Activated naive CD8-positive, alpha-beta T cell (primary cell): ENCODE results near the gene PHIP.
A peak's percentile ranks its signal among the peaks of the same experiment; 100 is the strongest.
"Not testable (repeated sequence)": the region's sequence is repeated elsewhere in the genome, so short reads cannot be mapped to it uniquely, and the experiment has no call there.

Experiments
- H3K27ac Mint-ChIP-seq: one replicate; pipeline ENCODE4 v1.8.0; 2021; ENCODE audit warnings: mixed read lengths
- H3K27me3 Mint-ChIP-seq: one replicate; pipeline ENCODE4 v1.8.0; 2021; ENCODE audit warnings: mixed read lengths
- H3K36me3 Mint-ChIP-seq: one replicate; pipeline ENCODE4 v1.8.0; 2021; ENCODE audit warnings: mixed read lengths
- H3K4me1 Mint-ChIP-seq: one replicate; pipeline ENCODE4 v1.8.0; 2021; ENCODE audit warnings: low read depth, mixed read lengths
- H3K4me3 Mint-ChIP-seq: one replicate; pipeline ENCODE4 v1.8.0; 2021; ENCODE audit warnings: mild to moderate bottlenecking, mixed read lengths
- H3K9me3 Mint-ChIP-seq: one replicate; pipeline ENCODE4 v1.8.0; 2021; ENCODE audit warnings: low read depth, mixed read lengths

PHIP gene

DNA sequence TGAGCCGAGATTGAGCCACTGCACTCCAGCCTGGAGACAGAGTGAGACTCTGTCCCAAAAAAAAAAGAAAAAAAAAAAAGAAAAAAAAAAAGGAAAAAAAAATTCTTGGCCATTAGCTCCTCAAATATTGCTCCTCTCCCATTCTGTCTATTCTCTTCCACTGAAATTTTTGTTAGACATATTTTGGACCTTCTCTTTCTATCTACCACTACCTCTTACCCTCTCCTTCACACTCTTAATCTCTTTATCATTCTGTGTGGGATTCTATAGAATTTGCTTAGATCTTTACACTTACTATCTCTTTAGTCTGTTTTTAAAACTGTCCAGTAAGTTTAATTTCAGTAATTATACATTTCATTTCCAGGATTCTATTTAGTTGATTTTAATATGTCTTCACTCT lies 125.7 kb downstream of the PHIP start:
- Mint-ChIP-seq H3K9me3 (peaks cover 12% of the 10 kb centered on the region), H3K36me3 (peaks cover 57% of the 10 kb centered on the region), H3K4me3 (no peak overlapping the region), H3K27me3 (no peaks in the 10 kb centered on the region), H3K4me1 (no peaks in the 10 kb centered on the region), H3K27ac (peak overlapping the region; percentile 0)

DNA sequence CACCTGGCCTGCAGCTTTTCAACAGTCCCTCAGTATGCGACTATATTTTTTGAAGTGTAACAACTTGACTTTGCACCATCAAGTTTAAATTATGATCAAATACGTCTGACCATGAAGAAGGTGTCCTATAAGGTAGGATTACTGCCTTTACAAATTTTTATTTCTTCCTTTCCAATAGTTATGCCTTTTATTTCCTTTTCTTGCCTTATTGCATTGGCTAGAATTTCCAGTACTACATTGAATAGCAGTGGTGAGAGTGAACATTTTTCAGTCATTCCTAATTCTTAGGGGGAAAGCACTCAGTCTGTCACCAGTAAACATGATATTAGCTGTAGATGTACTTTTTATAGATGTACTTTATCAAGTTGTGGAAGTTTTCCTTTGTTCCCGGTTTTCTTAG lies 129.3 kb downstream of the PHIP start:
- Mint-ChIP-seq H3K9me3 (peaks cover 12% of the 10 kb centered on the region), H3K27ac (no peak overlapping the region), H3K36me3 (peaks cover 58% of the 10 kb centered on the region), H3K4me3 (no peak overlapping the region), H3K27me3 (no peaks in the 10 kb centered on the region), H3K4me1 (no peaks in the 10 kb centered on the region)

DNA sequence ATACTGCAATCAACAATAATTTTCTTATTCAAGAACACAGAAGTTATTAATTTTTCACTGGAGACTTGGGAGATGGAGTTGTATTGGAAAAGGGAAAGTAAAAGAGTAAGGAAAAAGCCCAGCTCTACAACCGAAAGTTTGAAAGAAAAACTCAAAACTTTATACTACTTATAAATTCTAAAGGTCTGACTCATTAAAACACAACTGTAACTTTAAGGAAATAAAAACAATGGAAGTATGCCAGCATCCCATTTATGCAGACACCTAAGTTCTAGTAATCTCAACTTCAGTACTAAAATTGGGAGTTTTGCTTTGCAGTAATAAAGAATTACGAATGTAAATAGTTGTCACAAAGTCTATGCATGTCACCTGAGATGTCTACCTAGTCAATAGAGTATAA lies 130.1 kb downstream of the PHIP start:
- Mint-ChIP-seq H3K4me1 (no peaks in the 10 kb centered on the region), H3K36me3 (peaks cover 56% of the 10 kb centered on the region), H3K27ac (no peak overlapping the region), H3K4me3 (no peak overlapping the region), H3K9me3 (peaks cover 12% of the 10 kb centered on the region), H3K27me3 (no peaks in the 10 kb centered on the region)

DNA sequence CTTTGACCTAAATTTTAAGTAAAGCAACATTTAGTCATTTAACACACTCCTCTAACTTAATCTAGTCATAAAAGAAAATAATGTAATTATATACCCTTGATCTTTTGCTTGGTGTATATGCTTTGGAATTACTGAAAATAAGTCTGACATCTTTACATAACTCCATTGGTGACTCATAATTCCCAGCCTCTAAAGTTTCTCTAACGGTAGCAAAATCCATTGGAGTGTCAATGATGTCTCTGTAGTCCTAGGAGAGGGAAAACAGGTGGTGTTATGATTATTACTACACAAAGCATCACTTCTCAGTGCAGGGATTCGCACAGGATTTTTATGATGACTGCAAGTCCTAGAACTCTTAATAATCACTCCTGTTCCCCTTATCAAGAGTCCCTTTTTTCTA lies 130.5 kb downstream of the PHIP start:
- H3K4me3 Mint-ChIP-seq, result no peak overlapping the region
- H3K27ac Mint-ChIP-seq, result no peak overlapping the region
- H3K4me1 Mint-ChIP-seq, result no peaks in the 10 kb centered on the region
- no peaks in the 10 kb centered on the region for H3K27me3 Mint-ChIP-seq
- peaks cover 52% of the 10 kb centered on the region for H3K36me3 Mint-ChIP-seq
- peaks cover 9% of the 10 kb centered on the region for H3K9me3 Mint-ChIP-seq

DNA sequence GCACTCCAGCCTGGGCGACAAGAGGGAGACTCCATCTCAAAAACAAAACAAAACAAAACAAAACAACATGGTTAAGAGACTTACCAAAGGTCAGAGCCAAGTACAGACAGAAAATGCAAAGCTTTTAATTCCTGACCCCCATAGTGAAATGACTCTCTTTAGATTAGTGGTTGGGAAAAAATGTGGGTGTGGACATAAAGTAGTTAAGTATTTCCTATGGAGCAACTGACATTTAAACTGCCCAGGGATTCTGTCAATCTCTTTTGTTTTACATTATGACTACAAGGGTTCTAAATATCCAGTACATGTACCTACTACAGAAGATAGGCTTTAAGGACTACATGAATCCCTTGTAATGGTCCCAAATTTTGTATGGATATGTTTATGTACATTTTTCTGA lies 135.6 kb downstream of the PHIP start:
- Mint-ChIP-seq H3K4me1 (no peaks in the 10 kb centered on the region), H3K9me3 (no peaks in the 10 kb centered on the region), H3K27ac (no peak overlapping the region), H3K27me3 (no peaks in the 10 kb centered on the region), H3K36me3 (peaks cover 38% of the 10 kb centered on the region), H3K4me3 (no peak overlapping the region)

DNA sequence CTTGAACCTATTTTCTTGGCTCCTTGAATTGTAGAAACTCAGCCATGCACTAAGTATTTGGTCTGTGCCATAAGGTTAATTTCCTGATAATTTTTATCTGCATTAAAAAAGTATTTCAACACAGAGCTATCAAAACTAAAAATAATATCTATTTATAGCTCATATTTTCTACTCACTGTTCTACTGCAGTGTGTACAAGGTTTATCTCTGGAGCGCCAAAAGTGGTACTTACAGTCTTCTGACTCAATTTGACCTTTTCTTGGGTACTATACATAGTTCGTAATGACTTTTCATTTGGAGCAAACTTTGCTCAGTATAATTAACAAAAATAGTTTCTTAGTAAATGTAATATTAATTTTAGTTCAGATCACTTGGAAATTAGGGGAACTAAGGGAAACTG lies 141.5 kb downstream of the PHIP start:
- no peaks in the 10 kb centered on the region for H3K4me1 Mint-ChIP-seq
- H3K27me3 Mint-ChIP-seq, result no peaks in the 10 kb centered on the region
- no peak overlapping the region for H3K27ac Mint-ChIP-seq
- H3K4me3 Mint-ChIP-seq, result no peak overlapping the region
- no peaks in the 10 kb centered on the region for H3K9me3 Mint-ChIP-seq
- H3K36me3 Mint-ChIP-seq, result peaks cover 21% of the 10 kb centered on the region

DNA sequence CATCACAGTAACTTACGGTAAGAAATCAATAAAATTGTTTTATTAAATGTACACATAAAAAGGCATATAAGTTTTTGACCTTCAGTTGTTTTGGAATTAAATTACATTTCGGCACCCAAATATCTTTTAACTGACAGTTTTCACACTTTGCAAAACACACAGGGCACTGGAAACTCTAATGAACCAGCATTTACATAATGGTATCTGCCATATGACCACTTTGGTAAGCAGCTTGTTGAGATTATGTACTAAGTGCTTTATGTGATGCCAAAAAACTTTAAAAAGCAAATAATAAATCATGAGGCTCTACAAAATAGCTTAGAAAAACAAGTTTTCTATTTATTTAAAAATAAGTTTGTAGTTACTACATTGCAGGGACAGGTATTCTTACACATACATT lies 142.5 kb downstream of the PHIP start:
- Mint-ChIP-seq H3K27me3 (no peaks in the 10 kb centered on the region), H3K27ac (no peak overlapping the region), H3K4me1 (no peaks in the 10 kb centered on the region), H3K36me3 (peaks cover 15% of the 10 kb centered on the region), H3K4me3 (no peak overlapping the region), H3K9me3 (no peaks in the 10 kb centered on the region)

DNA sequence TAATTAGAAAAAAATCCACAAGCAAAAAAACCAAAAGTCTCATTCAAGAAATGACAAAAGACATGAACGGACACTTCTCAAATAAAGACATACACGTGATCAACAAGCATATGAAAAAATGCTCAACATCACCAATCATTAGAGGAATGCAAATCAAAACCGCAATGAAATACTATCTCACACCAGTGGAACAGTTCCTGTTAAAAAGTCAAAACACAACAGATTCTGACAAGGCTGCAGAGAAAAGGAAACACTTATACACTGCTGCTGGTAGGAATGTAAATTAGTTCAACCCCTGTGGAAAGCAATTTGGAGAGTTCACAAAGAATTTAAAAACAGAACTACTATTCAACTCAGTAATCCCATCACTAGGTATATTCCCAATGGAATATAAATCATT lies 152.7 kb downstream of the PHIP start:
- no peaks in the 10 kb centered on the region for H3K4me1 Mint-ChIP-seq
- H3K9me3 Mint-ChIP-seq, result peaks cover 39% of the 10 kb centered on the region
- H3K27ac Mint-ChIP-seq, result no peak overlapping the region
- no peaks in the 10 kb centered on the region for H3K27me3 Mint-ChIP-seq
- H3K36me3 Mint-ChIP-seq, result peaks cover 4% of the 10 kb centered on the region
- no peak overlapping the region for H3K4me3 Mint-ChIP-seq

DNA sequence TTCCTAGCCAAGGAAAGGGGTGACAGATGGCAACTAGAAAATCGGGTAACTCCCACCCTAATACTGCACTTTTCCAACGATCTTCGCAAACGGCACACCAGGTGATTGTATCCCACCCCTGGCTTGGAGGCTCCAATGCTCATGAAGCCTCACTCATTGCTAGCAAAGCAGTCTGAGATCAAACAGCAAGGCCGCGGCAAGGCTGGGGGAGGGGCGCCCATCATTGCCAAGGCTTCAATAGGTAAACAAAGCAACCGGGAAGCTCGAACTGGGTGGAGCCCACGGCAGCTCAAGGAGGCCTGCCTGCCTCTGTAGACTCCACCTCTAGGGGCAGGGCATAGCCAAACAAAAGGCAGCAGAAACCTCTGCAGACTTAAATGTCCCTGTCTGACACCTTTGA lies 156.9 kb downstream of the PHIP start:
- not testable (repeated sequence) for H3K4me1 Mint-ChIP-seq, H3K27ac Mint-ChIP-seq, H3K27me3 Mint-ChIP-seq, H3K4me3 Mint-ChIP-seq
- Mint-ChIP-seq H3K9me3 (peaks cover 28% of the 10 kb centered on the region), H3K36me3 (peaks cover 11% of the 10 kb centered on the region)

DNA sequence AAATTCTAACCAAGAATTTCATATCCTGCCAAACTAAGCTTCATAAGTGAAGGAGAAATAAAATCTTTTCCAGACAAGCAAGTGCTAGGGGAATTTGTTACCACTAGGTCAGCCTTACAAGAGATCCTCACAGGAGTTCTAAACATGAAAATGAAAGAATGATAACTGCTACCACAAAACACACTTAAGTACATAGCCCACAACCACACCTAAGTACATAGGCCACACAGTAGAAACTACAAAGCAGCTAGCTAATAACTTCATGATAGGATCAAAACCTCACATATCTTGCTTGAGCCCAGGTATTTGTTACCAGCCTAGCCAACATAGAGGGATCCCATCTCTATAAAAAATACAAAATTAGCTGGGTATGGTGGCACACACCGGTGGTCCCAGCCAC lies 160.3 kb downstream of the PHIP start:
- H3K4me3 Mint-ChIP-seq, result no peak overlapping the region
- peaks cover 2% of the 10 kb centered on the region for H3K27me3 Mint-ChIP-seq
- no peak overlapping the region for H3K27ac Mint-ChIP-seq
- peaks cover 14% of the 10 kb centered on the region for H3K36me3 Mint-ChIP-seq
- H3K9me3 Mint-ChIP-seq, result peaks cover 29% of the 10 kb centered on the region
- H3K4me1 Mint-ChIP-seq, result no peaks in the 10 kb centered on the region

DNA sequence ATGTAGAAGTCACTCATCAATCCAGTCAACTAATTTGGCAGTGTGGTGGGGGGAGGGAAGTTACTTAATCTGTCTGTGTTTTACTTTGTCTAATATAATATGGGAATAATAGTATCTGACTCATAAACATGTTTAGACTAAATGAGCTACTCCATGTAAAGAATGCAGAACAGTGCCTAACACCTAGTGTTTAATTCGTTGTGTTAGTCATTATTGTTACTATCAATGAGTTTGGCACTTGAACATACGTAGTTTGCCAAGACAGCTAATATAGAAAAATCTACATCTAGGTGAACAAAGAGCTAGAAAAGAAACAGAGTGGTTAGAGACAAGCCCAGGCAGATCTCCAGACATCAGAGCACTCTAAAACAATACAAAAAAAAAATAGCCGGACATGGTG lies 161.6 kb downstream of the PHIP start:
- Mint-ChIP-seq H3K4me1 (peaks cover under 1% of the 10 kb centered on the region), H3K27me3 (peaks cover 11% of the 10 kb centered on the region), H3K4me3 (no peak overlapping the region), H3K27ac (no peak overlapping the region), H3K36me3 (peaks cover 14% of the 10 kb centered on the region), H3K9me3 (peaks cover 23% of the 10 kb centered on the region)

DNA sequence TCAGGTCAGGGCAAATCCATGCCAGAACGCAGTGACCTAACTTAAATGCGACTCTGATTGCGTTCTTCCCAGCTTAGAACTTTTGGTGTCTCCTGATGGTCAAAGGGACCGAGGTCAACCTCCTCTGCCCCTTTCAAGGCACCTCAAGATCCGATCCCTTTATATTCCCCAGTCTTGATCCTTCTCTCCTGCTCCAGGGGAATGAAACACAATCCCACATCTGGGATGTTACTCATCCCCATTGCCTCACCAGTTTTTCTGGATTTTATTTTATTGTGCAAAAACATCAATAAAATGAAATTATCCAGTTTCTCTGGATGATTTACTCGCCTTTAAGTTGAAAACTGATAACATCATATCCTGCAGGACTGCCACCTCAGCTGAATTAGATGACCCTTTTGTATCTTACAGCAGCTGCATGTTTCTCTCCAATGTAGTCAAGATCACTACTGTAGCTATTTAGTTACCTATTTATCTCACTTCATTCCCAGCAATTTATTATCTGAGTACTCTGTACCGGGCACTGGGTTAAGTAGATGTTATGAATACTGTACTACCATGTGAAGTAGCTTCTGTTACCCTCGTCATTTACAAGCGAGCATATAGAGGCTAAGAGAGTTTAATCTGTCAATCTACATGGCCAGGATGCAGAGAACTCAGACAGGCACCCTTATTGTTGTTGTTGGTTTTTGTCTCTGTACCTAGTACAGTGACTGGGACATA lies 166.7 kb downstream of the PHIP start:
- Mint-ChIP-seq H3K36me3 (peaks cover 23% of the 10 kb centered on the region), H3K9me3 (peaks cover 9% of the 10 kb centered on the region), H3K4me1 (peaks cover 11% of the 10 kb centered on the region), H3K27ac (no peak overlapping the region), H3K27me3 (peaks cover 26% of the 10 kb centered on the region), H3K4me3 (no peak overlapping the region)

DNA sequence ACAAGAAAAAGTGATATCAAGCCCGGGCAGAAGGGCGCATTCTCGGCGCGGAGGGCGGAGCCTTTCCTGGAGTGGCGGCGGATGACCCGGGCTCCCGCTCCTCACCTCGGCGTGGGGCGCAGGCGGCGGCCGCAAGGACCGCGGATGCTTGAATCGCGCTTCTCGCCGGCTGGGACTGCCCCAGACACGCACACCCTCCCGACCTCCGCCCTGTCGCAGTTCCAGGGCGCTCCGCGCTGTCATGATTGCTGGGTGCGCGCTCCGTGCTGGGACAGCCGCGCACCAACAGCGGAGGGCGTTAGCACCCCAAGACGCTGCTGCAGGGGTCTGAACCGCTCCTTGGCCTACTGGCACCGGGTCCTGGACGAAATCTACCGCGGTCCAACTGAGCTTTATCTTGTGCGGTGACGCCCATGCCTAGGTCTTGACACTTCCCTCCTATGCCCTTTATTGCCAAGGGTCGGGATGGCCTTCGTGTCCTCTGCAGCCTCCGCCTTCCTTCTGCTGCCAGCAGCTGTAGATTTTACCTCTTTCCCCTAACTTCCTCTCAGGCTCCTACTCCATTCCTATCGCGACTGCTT lies 167.4 kb downstream of the PHIP start:
- peaks cover 2% of the 10 kb centered on the region for H3K9me3 Mint-ChIP-seq
- peak overlapping the region; percentile 40 for H3K4me3 Mint-ChIP-seq
- H3K27ac Mint-ChIP-seq, result no peak overlapping the region
- peaks cover 25% of the 10 kb centered on the region for H3K27me3 Mint-ChIP-seq
- H3K36me3 Mint-ChIP-seq, result peaks cover 21% of the 10 kb centered on the region
- peaks cover 11% of the 10 kb centered on the region for H3K4me1 Mint-ChIP-seq

DNA sequence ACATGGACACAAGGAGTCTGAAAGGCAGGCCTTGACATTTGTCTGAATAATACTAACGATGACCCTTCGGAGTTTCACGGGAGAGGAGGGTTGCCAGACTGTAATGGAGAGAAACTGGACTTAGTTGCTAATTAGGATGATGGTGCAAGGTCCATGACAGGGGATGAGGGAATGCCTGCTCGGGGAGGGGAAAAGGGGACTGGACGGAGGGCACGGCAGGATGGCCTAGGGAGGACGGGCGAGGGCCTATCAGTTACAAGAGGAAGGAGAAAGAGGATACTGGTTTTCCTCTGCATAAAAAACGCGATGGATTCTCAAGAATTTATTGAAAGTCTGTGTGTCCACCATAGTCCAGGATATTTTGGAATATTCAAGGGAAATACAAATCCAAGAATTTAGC lies 168.0 kb downstream of the PHIP start:
- H3K36me3 Mint-ChIP-seq, result peaks cover 19% of the 10 kb centered on the region
- no peaks in the 10 kb centered on the region for H3K9me3 Mint-ChIP-seq
- H3K27ac Mint-ChIP-seq, result no peak overlapping the region
- peaks cover 24% of the 10 kb centered on the region for H3K27me3 Mint-ChIP-seq
- peaks cover 11% of the 10 kb centered on the region for H3K4me1 Mint-ChIP-seq
- peak overlapping the region; percentile 40 for H3K4me3 Mint-ChIP-seq

DNA sequence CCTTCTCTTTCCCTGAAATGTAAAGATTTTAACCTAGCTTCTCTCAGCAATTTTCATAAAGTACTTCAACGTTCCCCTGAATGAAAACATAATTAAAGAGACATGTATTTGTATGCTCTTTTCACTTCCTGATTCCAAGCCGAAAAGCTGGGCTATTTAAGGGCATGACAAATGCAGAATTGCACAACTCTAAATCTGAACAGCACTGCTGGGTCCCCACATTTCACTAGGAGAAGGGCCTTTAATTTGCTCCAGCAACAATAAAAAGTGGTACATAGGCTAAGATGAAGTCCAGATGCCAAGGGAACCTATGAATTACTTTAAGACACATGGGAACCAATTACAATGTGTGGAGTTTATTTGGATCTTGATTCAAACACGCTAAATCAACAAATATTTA lies 168.7 kb downstream of the PHIP start:
- H3K36me3 Mint-ChIP-seq, result peaks cover 19% of the 10 kb centered on the region
- H3K27me3 Mint-ChIP-seq, result peaks cover 24% of the 10 kb centered on the region
- no peaks in the 10 kb centered on the region for H3K9me3 Mint-ChIP-seq
- H3K27ac Mint-ChIP-seq, result no peak overlapping the region
- peaks cover 11% of the 10 kb centered on the region for H3K4me1 Mint-ChIP-seq
- no peak overlapping the region for H3K4me3 Mint-ChIP-seq

DNA sequence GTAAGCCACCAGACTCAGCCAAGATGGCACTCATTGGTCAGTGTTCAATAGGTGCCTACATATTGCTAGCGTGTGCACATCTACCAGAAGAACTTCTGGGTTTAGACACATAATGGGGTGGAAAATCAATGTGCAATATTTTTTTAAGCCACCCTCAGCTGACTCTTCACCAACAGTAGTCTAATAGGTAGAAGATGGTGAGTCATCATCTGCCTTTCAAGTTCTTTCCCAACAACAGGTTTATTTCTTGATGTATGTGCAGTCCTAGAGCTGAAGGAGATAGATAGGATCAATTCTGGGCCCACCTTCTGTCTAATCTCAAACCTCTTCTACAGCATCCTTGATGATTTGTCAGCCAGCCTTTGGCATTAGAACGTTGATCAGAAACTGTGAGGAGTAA lies 169.4 kb downstream of the PHIP start:
- H3K27ac Mint-ChIP-seq, result no peak overlapping the region
- H3K9me3 Mint-ChIP-seq, result no peaks in the 10 kb centered on the region
- peaks cover 11% of the 10 kb centered on the region for H3K4me1 Mint-ChIP-seq
- H3K36me3 Mint-ChIP-seq, result peaks cover 19% of the 10 kb centered on the region
- H3K4me3 Mint-ChIP-seq, result no peak overlapping the region
- peaks cover 23% of the 10 kb centered on the region for H3K27me3 Mint-ChIP-seq
